ENCODE results near the gene ENO1. TPM values are rescaled to one million over a fixed set of nuclear protein-coding genes. Genes with fewer than 3 reads are reported as not detected.

ENO1 gene
- total and polyA plus RNA-seq, 9 of the 15 experiments (the other 6 are each of a cell fraction or from before 2014, with no cell fraction given), result 2,249 to 7,472 (median 2,868) TPM

DNA sequence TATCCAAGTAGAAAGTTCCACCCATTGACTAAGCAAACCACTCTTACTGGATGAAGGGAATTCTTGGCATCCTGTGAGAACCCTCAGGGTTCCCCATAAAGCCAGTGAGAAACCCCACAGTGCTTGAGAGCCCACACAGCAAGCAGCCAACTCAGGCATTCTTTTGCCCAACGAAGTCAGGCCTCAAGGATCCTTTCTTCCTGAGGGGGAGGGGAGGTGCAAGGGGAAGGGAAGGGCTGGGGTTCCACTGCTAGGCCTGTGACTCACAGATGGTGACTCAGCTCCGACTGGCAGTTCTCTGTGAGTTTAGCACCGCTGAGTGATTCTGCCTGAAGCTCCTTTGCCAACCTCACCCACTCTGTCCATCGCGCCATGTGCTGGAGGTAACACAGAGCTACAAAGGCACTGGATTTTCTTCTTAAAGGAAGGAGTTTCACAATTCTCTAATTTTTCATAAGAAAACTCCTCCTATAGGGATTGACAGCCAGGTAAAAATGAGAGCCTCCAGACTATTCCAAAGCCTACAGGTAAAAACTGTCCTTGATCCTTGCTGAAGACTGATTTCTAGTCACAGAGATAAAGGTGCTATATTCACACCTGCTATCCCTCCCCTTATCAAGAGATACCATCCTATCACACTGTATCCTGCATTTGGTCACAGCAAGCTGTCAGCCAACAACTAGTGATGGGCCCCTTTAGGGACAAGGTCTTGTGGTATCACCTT is 4.8 kb downstream of the ENO1 start (continued):
- TF ChIP-seq HNRNPUL1 (IDR thresholded peaks at IDR 0.05; ENCODE audit: low read length) (no peak), LEF1 (IDR thresholded peaks at IDR 0.05) (peak; percentile 22; the same call in 1 of the 2 replicates), TAF7 (tag; IDR thresholded peaks at IDR 0.05) (no peak), HMG20A (CRISPR knock-in tag; conservative IDR thresholded peaks at IDR 0.05) (no peak), MTA2 (IDR thresholded peaks at IDR 0.05; ENCODE audit: low read depth) (peak; percentile 13; the same call in 1 of the 2 replicates), ESRRB (CRISPR knock-in tag; IDR thresholded peaks at IDR 0.05; ENCODE audit: borderline replicate concordance) (no peak), SMARCC2 (IDR thresholded peaks at IDR 0.05; ENCODE audit: low read depth) (peak; percentile 93), NUFIP1 (IDR thresholded peaks at IDR 0.05; ENCODE audit: partially characterized antibody) (no peak), NEUROD1 (IDR thresholded peaks at IDR 0.05; ENCODE audit: borderline replicate concordance, low read depth, low read length, partially characterized antibody) (peak; percentile 79), MYC (IDR thresholded peaks at IDR 0.05; ENCODE audit: low read depth, low read length) (peak; percentile 47; the same call in 1 of the 2 replicates), MYC (CRISPR knock-in tag; IDR thresholded peaks at IDR 0.05; ENCODE audit: borderline replicate concordance, low read depth) (no peak), HDAC8 (tag; IDR thresholded peaks at IDR 0.05) (no peak), HNRNPL (IDR thresholded peaks at IDR 0.05; ENCODE audit: low read depth, low read length) (peak; percentile 71; the same call in 1 of the 2 replicates), ZNF57 (CRISPR knock-in tag; IDR thresholded peaks at IDR 0.05) (no peak), ARHGAP35 (IDR thresholded peaks at IDR 0.05; ENCODE audit: partially characterized antibody) (no peak)
- TF ChIP-seq, protein P1, sequence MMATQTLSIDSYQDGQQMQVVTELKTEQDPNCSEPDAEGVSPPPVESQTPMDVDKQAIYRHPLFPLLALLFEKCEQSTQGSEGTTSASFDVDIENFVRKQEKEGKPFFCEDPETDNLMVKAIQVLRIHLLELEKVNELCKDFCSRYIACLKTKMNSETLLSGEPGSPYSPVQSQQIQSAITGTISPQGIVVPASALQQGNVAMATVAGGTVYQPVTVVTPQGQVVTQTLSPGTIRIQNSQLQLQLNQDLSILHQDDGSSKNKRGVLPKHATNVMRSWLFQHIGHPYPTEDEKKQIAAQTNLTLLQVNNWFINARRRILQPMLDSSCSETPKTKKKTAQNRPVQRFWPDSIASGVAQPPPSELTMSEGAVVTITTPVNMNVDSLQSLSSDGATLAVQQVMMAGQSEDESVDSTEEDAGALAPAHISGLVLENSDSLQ (IDR thresholded peaks at IDR 0.05), result peak; percentile 78
- TF ChIP-seq, protein P2, sequence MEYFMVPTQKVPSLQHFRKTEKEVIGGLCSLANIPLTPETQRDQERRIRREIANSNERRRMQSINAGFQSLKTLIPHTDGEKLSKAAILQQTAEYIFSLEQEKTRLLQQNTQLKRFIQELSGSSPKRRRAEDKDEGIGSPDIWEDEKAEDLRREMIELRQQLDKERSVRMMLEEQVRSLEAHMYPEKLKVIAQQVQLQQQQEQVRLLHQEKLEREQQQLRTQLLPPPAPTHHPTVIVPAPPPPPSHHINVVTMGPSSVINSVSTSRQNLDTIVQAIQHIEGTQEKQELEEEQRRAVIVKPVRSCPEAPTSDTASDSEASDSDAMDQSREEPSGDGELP (CRISPR knock-in tag; IDR thresholded peaks at IDR 0.05; ENCODE audit: borderline replicate concordance), result peak; percentile 39; the same call in 1 of the 2 replicates
- TF ChIP-seq, protein P3, sequence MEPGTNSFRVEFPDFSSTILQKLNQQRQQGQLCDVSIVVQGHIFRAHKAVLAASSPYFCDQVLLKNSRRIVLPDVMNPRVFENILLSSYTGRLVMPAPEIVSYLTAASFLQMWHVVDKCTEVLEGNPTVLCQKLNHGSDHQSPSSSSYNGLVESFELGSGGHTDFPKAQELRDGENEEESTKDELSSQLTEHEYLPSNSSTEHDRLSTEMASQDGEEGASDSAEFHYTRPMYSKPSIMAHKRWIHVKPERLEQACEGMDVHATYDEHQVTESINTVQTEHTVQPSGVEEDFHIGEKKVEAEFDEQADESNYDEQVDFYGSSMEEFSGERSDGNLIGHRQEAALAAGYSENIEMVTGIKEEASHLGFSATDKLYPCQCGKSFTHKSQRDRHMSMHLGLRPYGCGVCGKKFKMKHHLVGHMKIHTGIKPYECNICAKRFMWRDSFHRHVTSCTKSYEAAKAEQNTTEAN (CRISPR knock-in tag; IDR thresholded peaks at IDR 0.05), result peak; percentile 65; the same call in 1 of the 2 replicates
- TF ChIP-seq, protein P4, sequence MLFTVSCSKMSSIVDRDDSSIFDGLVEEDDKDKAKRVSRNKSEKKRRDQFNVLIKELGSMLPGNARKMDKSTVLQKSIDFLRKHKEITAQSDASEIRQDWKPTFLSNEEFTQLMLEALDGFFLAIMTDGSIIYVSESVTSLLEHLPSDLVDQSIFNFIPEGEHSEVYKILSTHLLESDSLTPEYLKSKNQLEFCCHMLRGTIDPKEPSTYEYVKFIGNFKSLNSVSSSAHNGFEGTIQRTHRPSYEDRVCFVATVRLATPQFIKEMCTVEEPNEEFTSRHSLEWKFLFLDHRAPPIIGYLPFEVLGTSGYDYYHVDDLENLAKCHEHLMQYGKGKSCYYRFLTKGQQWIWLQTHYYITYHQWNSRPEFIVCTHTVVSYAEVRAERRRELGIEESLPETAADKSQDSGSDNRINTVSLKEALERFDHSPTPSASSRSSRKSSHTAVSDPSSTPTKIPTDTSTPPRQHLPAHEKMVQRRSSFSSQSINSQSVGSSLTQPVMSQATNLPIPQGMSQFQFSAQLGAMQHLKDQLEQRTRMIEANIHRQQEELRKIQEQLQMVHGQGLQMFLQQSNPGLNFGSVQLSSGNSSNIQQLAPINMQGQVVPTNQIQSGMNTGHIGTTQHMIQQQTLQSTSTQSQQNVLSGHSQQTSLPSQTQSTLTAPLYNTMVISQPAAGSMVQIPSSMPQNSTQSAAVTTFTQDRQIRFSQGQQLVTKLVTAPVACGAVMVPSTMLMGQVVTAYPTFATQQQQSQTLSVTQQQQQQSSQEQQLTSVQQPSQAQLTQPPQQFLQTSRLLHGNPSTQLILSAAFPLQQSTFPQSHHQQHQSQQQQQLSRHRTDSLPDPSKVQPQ (CRISPR knock-in tag; IDR thresholded peaks at IDR 0.05; ENCODE audit: borderline replicate concordance), result no peak
- TF ChIP-seq, protein P5, sequence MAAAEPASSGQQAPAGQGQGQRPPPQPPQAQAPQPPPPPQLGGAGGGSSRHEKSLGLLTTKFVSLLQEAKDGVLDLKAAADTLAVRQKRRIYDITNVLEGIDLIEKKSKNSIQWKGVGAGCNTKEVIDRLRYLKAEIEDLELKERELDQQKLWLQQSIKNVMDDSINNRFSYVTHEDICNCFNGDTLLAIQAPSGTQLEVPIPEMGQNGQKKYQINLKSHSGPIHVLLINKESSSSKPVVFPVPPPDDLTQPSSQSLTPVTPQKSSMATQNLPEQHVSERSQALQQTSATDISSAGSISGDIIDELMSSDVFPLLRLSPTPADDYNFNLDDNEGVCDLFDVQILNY (CRISPR knock-in tag; IDR thresholded peaks at IDR 0.05), result peak; percentile 44; the same call in 1 of the 2 replicates
